ENCODE results near the gene EIF3F. TPM values are rescaled to one million over a fixed set of nuclear protein-coding genes. Genes with fewer than 3 reads are reported as not detected.

The EIF3F gene
- total and polyA plus RNA-seq, 2 donors (not counting 3 experiments of a cell fraction or from before 2014, with no cell fraction given) = 411 to 436 TPM

DNA sequence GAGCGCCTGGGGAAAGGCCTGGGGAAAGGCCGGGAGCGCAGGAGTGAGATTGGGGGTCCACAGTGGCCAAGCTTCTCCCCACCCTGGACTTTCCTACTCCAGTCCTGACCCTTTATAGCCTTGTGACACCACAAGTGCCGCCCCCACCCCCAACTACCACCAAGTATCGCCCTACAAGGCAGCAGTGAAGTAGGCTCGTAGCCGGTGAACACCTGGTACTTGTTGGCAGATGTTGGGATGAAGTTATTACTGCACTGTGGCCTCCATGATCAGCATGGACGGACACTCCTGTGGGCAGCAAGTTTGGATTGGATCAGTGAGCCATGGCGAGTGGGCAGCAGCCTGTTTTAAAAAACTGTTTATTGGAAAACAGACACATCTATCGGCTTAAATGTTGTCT is 45.0 kb downstream of the EIF3F start:
- POLR2A ChIA-PET = no interaction called here
- no TSS peak for BruUV-seq (replicated peaks)
- intact Hi-C loops (cut with micrococcal nuclease) (no loop called here), dilution Hi-C loops (cut with MboI; ENCODE audit: extremely low pct_ligation_motif_present, low sequenced_read_pairs) (no loop called here)
- no peak overlapping the region for H3K27ac ChIP-seq (ENCODE audit: insufficient read depth, low read depth, low read length)
- no peaks in the 10 kb centered on the region for H3K9me3 ChIP-seq (replicated peaks; ENCODE audit: control insufficient read depth, insufficient read depth, low read length)
- H3K9ac ChIP-seq (replicated peaks; ENCODE audit: extremely low read depth, insufficient read depth, low read length) = no peak overlapping the region
- H2AFZ ChIP-seq (ENCODE audit: low read depth, low read length) = no peak overlapping the region
- no peaks in the 10 kb centered on the region for H3K9me1 ChIP-seq (replicated peaks; ENCODE audit: control insufficient read depth, extremely low read depth, insufficient read depth, low read length)
- H4K20me1 ChIP-seq (replicated peaks; ENCODE audit: control insufficient read depth, extremely low read depth, insufficient read depth, low read length) = no peaks in the 10 kb centered on the region
- no peak overlapping the region for H3K4me2 ChIP-seq (ENCODE audit: insufficient read depth, low read length)
- no peaks in the 10 kb centered on the region for H3K36me3 ChIP-seq (ENCODE audit: control insufficient read depth in 2 of 2, extremely low read depth in 1 of 2, insufficient read depth in 2 of 2, low read length in 2 of 2)
- no peak for FAIRE-seq
- no peaks in the 10 kb centered on the region for H3K4me1 ChIP-seq (ENCODE audit: control insufficient read depth, extremely low read depth, insufficient read depth, low read length)
- no peaks in the 10 kb centered on the region for H3K79me2 ChIP-seq (ENCODE audit: control insufficient read depth, insufficient read depth, low read length)
- no peak for DNase-seq (ENCODE audit: low read depth, low spot score)
- H3K27me3 ChIP-seq (ENCODE audit: control insufficient read depth in 2 of 2, insufficient read depth in 2 of 2, low read length in 2 of 2) = peaks cover 0 to under 1% of the 10 kb centered on the region in 2 experiments
- TF ChIP-seq GATA2 (IDR thresholded peaks at IDR 0.05; ENCODE audit: insufficient read depth, insufficient read length, low read depth, low read length) (no peak), EZH2 (IDR thresholded peaks at IDR 0.05; ENCODE audit: borderline replicate concordance, low read depth, low read length, severe bottlenecking) (no peak), JUN (IDR thresholded peaks at IDR 0.05; ENCODE audit: borderline replicate concordance, insufficient read depth, insufficient read length, low read depth) (no peak), POLR2A (IDR thresholded peaks at IDR 0.05; ENCODE audit: low read depth, low read length) (no peak), POLR2AphosphoS5 (IDR thresholded peaks at IDR 0.05; ENCODE audit: insufficient read depth, low read depth, low read length) (no peak), MYC (IDR thresholded peaks at IDR 0.05; ENCODE audit: low read depth, low read length) (no peak), FOS (IDR thresholded peaks at IDR 0.05; ENCODE audit: borderline replicate concordance, insufficient read depth, low read length) (no peak), MAX (IDR thresholded peaks at IDR 0.05; ENCODE audit: insufficient read depth, insufficient read length) (no peak), CTCF (IDR thresholded peaks at IDR 0.05; ENCODE audit: extremely low read depth in 1 of 2, insufficient read depth in 1 of 2, low read depth in 1 of 2, low read length in 2 of 2) (no peak)
- CTCF ChIA-PET = interaction anchor here (0.9 to 12.3 kb wide), 6 partner anchors 16 to 934 kb away, joined by 3 to 528 read pairs (median 9); partner anchors contain the start of gene TUB
- no peak overlapping the region for H3K4me3 ChIP-seq (replicated peaks in 1 of 3; ENCODE audit: insufficient read depth in 1 of 3, low read depth in 1 of 3, low read length in 3 of 3)
